ENCODE data around the gene NOVA1.

NOVA1 gene

GRCh38 chr14:26443654-26444053, 154.2 kb downstream of the NOVA1 start:
- no peak for DNase-seq

- no peak for DNase-seq
Measured at GRCh38 chr14:26429205-26429604, 168.6 kb downstream of the NOVA1 start.

GRCh38 chr14:26427097-26427496, 170.7 kb downstream of the NOVA1 start:
- DNase-seq: no peak

- DNase-seq: no peak
Measured at GRCh38 chr14:26424537-26424936, 173.3 kb downstream of the NOVA1 start.

- DNase-seq: no peak
Measured at GRCh38 chr14:26415618-26416123, 182.2 kb downstream of the NOVA1 start.

- no peak for DNase-seq
Measured at GRCh38 chr14:26414926-26415325, 182.9 kb downstream of the NOVA1 start.

- no peak for DNase-seq
Measured at GRCh38 chr14:26414103-26414502, 183.7 kb downstream of the NOVA1 start.

- no peak for DNase-seq
Measured at GRCh38 chr14:26412421-26412820, 185.4 kb downstream of the NOVA1 start.

GRCh38 chr14:26410189-26410685, 187.6 kb downstream of the NOVA1 start:
- no peak for DNase-seq

- no peak for DNase-seq
Measured at GRCh38 chr14:26404927-26405326, 192.9 kb downstream of the NOVA1 start.

GRCh38 chr14:26403760-26404159, 194.1 kb downstream of the NOVA1 start:
- DNase-seq: no peak

GRCh38 chr14:26402126-26402525, 195.7 kb downstream of the NOVA1 start:
- DNase-seq: no peak

GRCh38 chr14:26401179-26401968, 196.5 kb downstream of the NOVA1 start:
- DNase-seq: no peak

- no peak for DNase-seq
Measured at GRCh38 chr14:26400373-26400772, 197.5 kb downstream of the NOVA1 start.

GRCh38 chr14:26398616-26399015, 199.2 kb downstream of the NOVA1 start:
- DNase-seq: no peak
